Activated CD8-positive, alpha-beta memory T cell treated with anti-CD3 and anti-CD28 coated beads for 48 hours (primary cell): ENCODE results near the gene PEG3.

Source experiments
- DNase-seq, 3 experiments: peaks; one replicate each; pipeline ENCODE4 v3.0.0-alpha.2; 2020; ENCODE audit warnings: low read depth in 2 of 3, low spot score in 2 of 3

The PEG3 gene

GRCh38 chr19:56811480-56811879 lies 29.0 kb downstream of the PEG3 start:
- DNase-seq: no peak

GRCh38 chr19:56810260-56810659 lies 30.3 kb downstream of the PEG3 start:
- DNase-seq: no peak

DNA sequence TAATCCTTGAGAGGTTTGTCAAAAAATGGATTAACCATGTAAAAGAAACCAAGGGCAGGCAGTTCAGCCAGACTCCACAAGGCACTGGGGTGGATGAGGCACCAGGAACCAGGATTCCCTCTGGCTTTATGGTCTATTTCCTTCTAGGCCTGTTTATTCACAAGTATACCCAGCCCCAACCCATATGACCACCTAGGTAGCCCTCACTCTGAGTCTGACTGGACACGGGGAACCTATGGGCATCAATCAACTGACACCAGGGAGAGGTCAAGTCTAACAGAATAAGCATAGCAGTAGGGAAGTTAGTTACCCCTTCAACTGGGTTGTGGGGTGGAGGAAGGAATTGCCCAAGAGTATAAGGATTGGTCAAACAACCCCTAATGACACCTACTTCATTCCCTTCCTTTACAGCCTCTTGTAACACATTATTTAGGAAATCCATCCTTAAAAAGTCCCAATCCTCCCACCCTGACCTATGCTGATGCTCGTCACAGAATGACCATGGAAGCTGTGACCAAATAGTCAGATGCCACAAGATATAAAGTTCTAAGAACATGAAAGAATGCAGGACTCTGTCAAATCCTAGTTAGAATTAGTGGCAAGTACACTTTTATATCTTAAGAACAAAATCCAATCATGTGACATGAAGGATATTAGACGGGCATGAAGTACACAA lies 31.7 kb downstream of the PEG3 start:
- DNase-seq: no peak

DNA sequence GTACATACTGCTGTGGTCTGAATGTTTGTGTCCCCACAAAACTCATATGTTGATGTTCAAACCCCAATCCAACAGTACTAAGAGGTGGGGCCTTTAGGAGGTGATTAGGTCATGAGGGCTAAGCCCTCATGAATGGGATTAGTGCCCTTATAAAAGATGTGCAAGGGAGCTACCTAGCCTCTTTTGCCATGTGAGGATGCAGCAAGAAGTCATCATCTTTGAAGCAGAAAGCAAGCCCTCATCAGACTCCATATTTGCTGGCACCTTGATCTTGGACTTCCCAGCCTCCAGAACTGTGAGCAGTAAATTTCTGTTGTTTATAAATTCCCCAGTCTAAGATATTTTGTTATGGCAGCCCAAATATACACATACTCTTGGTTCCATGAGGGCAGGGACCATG lies 33.9 kb downstream of the PEG3 start:
- DNase-seq: no peak
